HUDEP-2 (cell line): ENCODE measurements around the gene CD99.
"Not testable (repeated sequence)": the region's sequence is repeated elsewhere in the genome, so short reads cannot be mapped to it uniquely, and the experiment has no call there.

Experiments used
- DNase-seq, 76 experiments: peaks; one replicate each; lab custom pipeline; 2025; ENCODE audit not compliant: unreplicated experiment in 76 of 76; lab: John Stamatoyannopoulos, UW

The CD99 gene

GRCh38 chrX:2675657-2676200 lies 15.4 kb upstream of the CD99 start:
- not testable (repeated sequence) for DNase-seq

GRCh38 chrX:2676794-2677675 lies 14.1 kb upstream of the CD99 start:
- no peak for DNase-seq

- no peak for DNase-seq
These were observed 13.3 kb upstream of the CD99 start for GRCh38 chrX:2677764-2678163.

GRCh38 chrX:2678583-2678982 lies 12.5 kb upstream of the CD99 start:
- DNase-seq, result no peak

- no peak for DNase-seq
These were observed 11.3 kb upstream of the CD99 start for GRCh38 chrX:2679534-2680485.

- DNase-seq, result no peak
These were observed 10.4 kb upstream of the CD99 start for GRCh38 chrX:2680486-2681348.

GRCh38 chrX:2682565-2683177 lies 8.4 kb upstream of the CD99 start:
- no peak for DNase-seq

- DNase-seq, result no peak
These were observed 6.8 kb upstream of the CD99 start for GRCh38 chrX:2684256-2684655.

GRCh38 chrX:2685886-2686285 lies 5.2 kb upstream of the CD99 start:
- no peak for DNase-seq

- DNase-seq, result no peak
These were observed 1.1 kb upstream of the CD99 start for GRCh38 chrX:2689773-2690666.

- DNase-seq, result no peak
These were observed 587 bp downstream of the CD99 start for GRCh38 chrX:2691543-2692220.

GRCh38 chrX:2692221-2693112 lies 1.4 kb downstream of the CD99 start:
- DNase-seq, result no peak

- no peak for DNase-seq
These were observed 2.3 kb downstream of the CD99 start for GRCh38 chrX:2693113-2694002.

- no peak for DNase-seq
These were observed 3.8 kb downstream of the CD99 start for GRCh38 chrX:2694914-2695267.

- no peak for DNase-seq
These were observed 5.7 kb downstream of the CD99 start for GRCh38 chrX:2696698-2697215.

- no peak for DNase-seq
These were observed 6.2 kb downstream of the CD99 start for GRCh38 chrX:2697306-2697705.
